Measurements from ENCODE around the gene PF4V1. TPM values are rescaled to one million over a fixed set of nuclear protein-coding genes. Genes with fewer than 3 reads are reported as not detected.

The PF4V1 gene
- total and polyA plus RNA-seq, 2 donors, result 0.14 to 0.57 TPM

- H3K4me3 ChIP-seq (ENCODE audit: low read length in 2 of 2), result no peak overlapping the region
- H3K4me1 ChIP-seq (ENCODE audit: control insufficient read depth in 2 of 2, insufficient read depth in 2 of 2, low read length in 2 of 2), result no peaks in the 10 kb centered on the region
- no peaks in the 10 kb centered on the region for H3K36me3 ChIP-seq (ENCODE audit: control insufficient read depth in 2 of 2, insufficient read depth in 2 of 2, low read length in 1 of 2)
- no peaks in the 10 kb centered on the region for H3K27me3 ChIP-seq (ENCODE audit: control insufficient read depth in 2 of 2, insufficient read depth in 1 of 2, low read length in 1 of 2)
- no peak overlapping the region for H3K27ac ChIP-seq (ENCODE audit: low read depth in 1 of 2, low read length in 1 of 2)
- no peak for DNase-seq (ENCODE audit: low read depth in 6 of 9, low spot score in 9 of 9)
- H3K9me3 ChIP-seq (ENCODE audit: control insufficient read depth in 2 of 2, insufficient read depth in 1 of 2, low read length in 1 of 2), result no peaks in the 10 kb centered on the region
- WGBS, result 93% methylated on average over 3 of the region's 3 CpGs
Observed at GRCh38 chr4:73902817-73903547, 49.9 kb downstream of the PF4V1 start.

Other genes with a start within 250 kb of the PF4V1 start
- gene RASSF6, start 232.9 kb upstream of the PF4V1 start, total RNA-seq, result 16.6 TPM
- gene RASSF6, start 232.9 kb upstream of the PF4V1 start, polyA plus RNA-seq, result 10.2 TPM
- gene CXCL8, start 112.7 kb upstream of the PF4V1 start, total RNA-seq, result 3.7 TPM
- 11.0 TPM for gene CXCL8, start 112.7 kb upstream of the PF4V1 start, polyA plus RNA-seq
- 0.85 TPM for gene CXCL6, start 16.6 kb upstream of the PF4V1 start, total RNA-seq
- gene CXCL6, start 16.6 kb upstream of the PF4V1 start, polyA plus RNA-seq, result 10.3 TPM
- 0.57 TPM for gene CXCL1, start 16.1 kb downstream of the PF4V1 start, total RNA-seq
- 37.7 TPM for gene CXCL1, start 16.1 kb downstream of the PF4V1 start, polyA plus RNA-seq
- gene PF4, start 128.7 kb downstream of the PF4V1 start, total RNA-seq, result 0.71 TPM
- gene PF4, start 128.7 kb downstream of the PF4V1 start, polyA plus RNA-seq, result 0.14 TPM
- gene PPBP, start 134.9 kb downstream of the PF4V1 start, total RNA-seq, result 3.2 TPM
- 3.7 TPM for gene PPBP, start 134.9 kb downstream of the PF4V1 start, polyA plus RNA-seq
- gene CXCL5, start 145.4 kb downstream of the PF4V1 start, total RNA-seq, result 0.24 TPM
- 1.9 TPM for gene CXCL5, start 145.4 kb downstream of the PF4V1 start, polyA plus RNA-seq
- gene CXCL3, start 185.4 kb downstream of the PF4V1 start, total RNA-seq, result 3.2 TPM
- gene CXCL3, start 185.4 kb downstream of the PF4V1 start, polyA plus RNA-seq, result 3.3 TPM
- 0.94 TPM for gene CXCL2, start 245.9 kb downstream of the PF4V1 start, total RNA-seq
- gene CXCL2, start 245.9 kb downstream of the PF4V1 start, polyA plus RNA-seq, result 9.4 TPM